Activated CD4-positive, CD25-positive, alpha-beta regulatory T cell treated with anti-CD3 and anti-CD28 coated beads, Interleukin-2, amount 50 U/mL, for 72 hours (primary cell): ENCODE measurements around the gene EFHC1.

Source experiments
- DNase-seq: peaks from one replicate; pipeline ENCODE4 v3.0.0; 2021

EFHC1 gene

GRCh38 chr6:52522151-52522626 is 102.0 kb downstream of the EFHC1 start:
- DNase-seq, result no peak

GRCh38 chr6:52522655-52523054 is 102.5 kb downstream of the EFHC1 start:
- DNase-seq, result no peak

GRCh38 chr6:52523378-52524142 is 103.4 kb downstream of the EFHC1 start:
- DNase-seq, result no peak

GRCh38 chr6:52524918-52525317 is 104.8 kb downstream of the EFHC1 start:
- no peak for DNase-seq

GRCh38 chr6:52526634-52527033 is 106.5 kb downstream of the EFHC1 start:
- no peak for DNase-seq

GRCh38 chr6:52527436-52527835 is 107.3 kb downstream of the EFHC1 start:
- DNase-seq, result no peak

- DNase-seq, result no peak
These were observed 109.2 kb downstream of the EFHC1 start for GRCh38 chr6:52529311-52529710.

- DNase-seq, result no peak
These were observed 110.2 kb downstream of the EFHC1 start for GRCh38 chr6:52530351-52530750.

- DNase-seq, result no peak
These were observed 111.3 kb downstream of the EFHC1 start for GRCh38 chr6:52531396-52531795.

- no peak for DNase-seq
These were observed 111.7 kb downstream of the EFHC1 start for GRCh38 chr6:52531834-52532233.

- DNase-seq, result no peak
These were observed 112.3 kb downstream of the EFHC1 start for GRCh38 chr6:52532457-52532856.

GRCh38 chr6:52533491-52533890 is 113.3 kb downstream of the EFHC1 start:
- no peak for DNase-seq

- DNase-seq, result no peak
These were observed 114.2 kb downstream of the EFHC1 start for GRCh38 chr6:52534363-52534762.

- no peak for DNase-seq
These were observed 114.8 kb downstream of the EFHC1 start for GRCh38 chr6:52534966-52535390.

GRCh38 chr6:52535711-52536423 is 115.7 kb downstream of the EFHC1 start:
- DNase-seq, result no peak

- DNase-seq, result no peak
These were observed 116.3 kb downstream of the EFHC1 start for GRCh38 chr6:52536424-52536916.

GRCh38 chr6:52537001-52537753 is 117.0 kb downstream of the EFHC1 start:
- DNase-seq, result no peak

- DNase-seq, result no peak
These were observed 118.2 kb downstream of the EFHC1 start for GRCh38 chr6:52538252-52538900.

- no peak for DNase-seq
These were observed 118.8 kb downstream of the EFHC1 start for GRCh38 chr6:52538901-52539354.

- DNase-seq, result no peak
These were observed 119.5 kb downstream of the EFHC1 start for GRCh38 chr6:52539607-52540006.

- DNase-seq, result no peak
These were observed 120.3 kb downstream of the EFHC1 start for GRCh38 chr6:52540286-52540902.

GRCh38 chr6:52541135-52541534 is 121.0 kb downstream of the EFHC1 start:
- no peak for DNase-seq
